H9 (cell line): Measurements from ENCODE around the gene PPOX. TPM values are rescaled to one million over a fixed set of nuclear protein-coding genes. Genes with fewer than 3 reads are reported as not detected.
A peak's percentile ranks its signal among the peaks of the same experiment; 100 is the strongest.

Source experiments
- DNase-seq: peaks from one replicate; pipeline ENCODE4 v3.0.0-alpha.2; 2017
- H2AFZ ChIP-seq: one replicate; pipeline ENCODE4 v1.6.1; 2013; ENCODE audit warnings: mild to moderate bottlenecking, low read length, control low read depth, moderate library complexity
- H2AK5ac ChIP-seq: 2 replicates; pipeline ENCODE4 v1.6.1; 2013; ENCODE audit warnings: low read length, control low read depth, mixed read lengths; ENCODE audit not compliant: insufficient read length
- H2BK120ac ChIP-seq: one replicate; pipeline ENCODE4 v1.6.1; 2013; ENCODE audit warnings: low read depth, mild to moderate bottlenecking, low read length, control low read depth, inconsistent platforms; ENCODE audit not compliant: poor library complexity, severe bottlenecking
- H2BK12ac ChIP-seq: 2 replicates; pipeline ENCODE4 v1.6.1; 2013; ENCODE audit warnings: low read length, control low read depth, mixed read lengths, low read depth; ENCODE audit not compliant: insufficient read length
- H2BK15ac ChIP-seq: 2 replicates; pipeline ENCODE4 v1.6.1; 2013; ENCODE audit warnings: low read depth, low read length, control low read depth
- H2BK20ac ChIP-seq: one replicate; pipeline ENCODE4 v1.6.1; 2013; ENCODE audit warnings: low read depth, mild to moderate bottlenecking, low read length, control low read depth, inconsistent platforms; ENCODE audit not compliant: poor library complexity, severe bottlenecking
- H2BK5ac ChIP-seq: 2 replicates; pipeline ENCODE4 v1.6.1; 2013; ENCODE audit warnings: low read length, control low read depth, mixed read lengths; ENCODE audit not compliant: insufficient read length
- H3K14ac ChIP-seq: 2 replicates; pipeline ENCODE4 v1.6.1; 2013; ENCODE audit warnings: low read length, control low read depth; ENCODE audit not compliant: insufficient read depth
- H3K18ac ChIP-seq: 2 replicates; pipeline ENCODE4 v1.6.1; 2013; ENCODE audit warnings: low read depth, mild to moderate bottlenecking, mixed read lengths, low read length, control low read depth; ENCODE audit not compliant: insufficient read length
- H3K23ac ChIP-seq: 2 replicates; pipeline ENCODE4 v1.6.1; 2013; ENCODE audit warnings: low read length, control low read depth, mixed read lengths, low read depth; ENCODE audit not compliant: insufficient read length
- H3K23me2 ChIP-seq: 2 replicates; pipeline ENCODE4 v1.6.1; 2013; ENCODE audit warnings: low read depth, mild to moderate bottlenecking, mixed read lengths, low read length, control low read depth; ENCODE audit not compliant: insufficient read length, poor library complexity, severe bottlenecking
- H3K27ac ChIP-seq: 2 replicates; pipeline ENCODE4 v1.5.1; 2013; ENCODE audit warnings: low read length, control low read depth, mixed read lengths, low read depth; ENCODE audit not compliant: insufficient read length
- H3K27me3 ChIP-seq: 2 replicates; pipeline ENCODE4 v1.6.1; 2013; ENCODE audit warnings: low read length, control low read depth, inconsistent platforms; ENCODE audit not compliant: insufficient read depth
- H3K4ac ChIP-seq: 2 replicates; pipeline ENCODE4 v1.6.1; 2013; ENCODE audit warnings: low read depth, mild to moderate bottlenecking, control low read depth, inconsistent platforms, low read length, moderate library complexity
- H3K4me1 ChIP-seq: 2 replicates; pipeline ENCODE4 v1.6.1; 2013; ENCODE audit warnings: low read length, control low read depth, inconsistent platforms; ENCODE audit not compliant: insufficient read depth
- H3K4me2 ChIP-seq: 2 replicates; pipeline ENCODE4 v1.6.1; 2013; ENCODE audit warnings: low read length, control low read depth, mixed read lengths; ENCODE audit not compliant: insufficient read length, insufficient read depth
- H3K56ac ChIP-seq: 2 replicates; pipeline ENCODE4 v1.6.1; 2013; ENCODE audit warnings: low read depth, mild to moderate bottlenecking, mixed read lengths, low read length, control low read depth; ENCODE audit not compliant: insufficient read length
- H3K79me1 ChIP-seq: 2 replicates; pipeline ENCODE4 v1.6.1; 2013; ENCODE audit warnings: low read depth, mild to moderate bottlenecking, moderate library complexity, low read length, control low read depth, inconsistent platforms; ENCODE audit not compliant: insufficient read depth, poor library complexity, severe bottlenecking
- H3K79me2 ChIP-seq: 2 replicates; pipeline ENCODE4 v1.6.1; 2013; ENCODE audit warnings: low read length, control low read depth, inconsistent platforms; ENCODE audit not compliant: insufficient read depth
- H3K9ac ChIP-seq: 2 replicates; pipeline ENCODE4 v1.6.1; 2013; ENCODE audit warnings: low read length, control low read depth, mixed read lengths; ENCODE audit not compliant: insufficient read length; ENCODE audit errors: extremely low read depth
- H3K9me3 ChIP-seq: one replicate; pipeline ENCODE4 v1.6.1; 2013; ENCODE audit warnings: low read depth, low read length, inconsistent platforms; ENCODE audit not compliant: control insufficient read depth
- H3T11ph ChIP-seq: one replicate; pipeline ENCODE4 v1.6.1; 2013; ENCODE audit warnings: mild to moderate bottlenecking, low read length, control low read depth, inconsistent platforms
- H4K20me1 ChIP-seq: one replicate; pipeline ENCODE4 v1.6.1; 2013; ENCODE audit not compliant: control insufficient read depth, insufficient read length, insufficient read depth
- H4K5ac ChIP-seq: 2 replicates; pipeline ENCODE4 v1.6.1; 2013; ENCODE audit warnings: low read depth, mild to moderate bottlenecking, mixed read lengths, low read length, control low read depth; ENCODE audit not compliant: insufficient read length
- H4K8ac ChIP-seq: replicated peaks from 2 replicates; pipeline ENCODE4 v1.6.1; 2013; ENCODE audit warnings: low read length, control low read depth, mixed read lengths, low read depth; ENCODE audit not compliant: insufficient read length
- H4K91ac ChIP-seq: 2 replicates; pipeline ENCODE4 v1.6.1; 2013; ENCODE audit warnings: low read depth, mild to moderate bottlenecking, moderate library complexity, mixed read lengths, low read length, control low read depth; ENCODE audit not compliant: insufficient read length
- H3K27ac Mint-ChIP-seq, 3 experiments: 2 replicates in 2 of 3; 3 replicates in 1 of 3; pipeline ENCODE4 v1.8.0; 2020 to 2021; ENCODE audit warnings: mixed read lengths in 3 of 3, mild to moderate bottlenecking in 1 of 3, moderate library complexity in 1 of 3
- H3K27me3 Mint-ChIP-seq: 2 replicates; pipeline ENCODE4 v1.8.0; 2021; ENCODE audit warnings: low read depth, mild to moderate bottlenecking, moderate library complexity, mixed read lengths
- H3K36me3 Mint-ChIP-seq, 3 experiments: 2 replicates in 2 of 3; 3 replicates in 1 of 3; pipeline ENCODE4 v1.8.0; 2020 to 2021; ENCODE audit warnings: low read depth in 3 of 3, mixed read lengths in 3 of 3; ENCODE audit not compliant: insufficient read depth in 1 of 3
- H3K4me1 Mint-ChIP-seq, 2 experiments: 2 replicates each; pipeline ENCODE4 v1.8.0; 2020; ENCODE audit warnings: mixed read lengths in 2 of 2
- H3K4me3 Mint-ChIP-seq, 2 experiments: 2 replicates in 1 of 2; 3 replicates in 1 of 2; pipeline ENCODE4 v1.8.0; 2020 to 2021; ENCODE audit warnings: mild to moderate bottlenecking in 2 of 2, mixed read lengths in 2 of 2, moderate library complexity in 1 of 2
- H3K9me3 Mint-ChIP-seq, 2 experiments: 2 replicates in 1 of 2; 3 replicates in 1 of 2; pipeline ENCODE4 v1.8.0; 2020; ENCODE audit warnings: mild to moderate bottlenecking in 2 of 2, mixed read lengths in 2 of 2, moderate library complexity in 1 of 2
- WGBS: extraction: QIAGEN DNeasy Blood & Tissue Kit; methylation state at CpG from one replicate; pipeline ENCODE4 v1.1.7; 2013; ENCODE audit warnings: missing lambda C conversion rate, low lambda C conversion rate, mixed read lengths; ENCODE audit not compliant: insufficient read length; ENCODE audit errors: extremely low coverage; 5-methylcytosine and 5-hydroxymethylcytosine counted together
- total RNA-seq: library from RNA; stranded (reverse); gene quantifications from 2 replicates; pipeline ENCODE4 v1.2.1, GENCODE V29; 2021
- TF ChIP-seq, protein P1 (sequence below): fragments of 200-600 bp; sonication (generic); conservative IDR thresholded peaks from 3 replicates; pipeline ENCODE4 v1.8.0; 2021; ENCODE audit warnings: antibody characterized with exemption, mild to moderate bottlenecking

The PPOX gene
- total RNA-seq, 1 experiment from 2014 or later, result 39.8 TPM

DNA sequence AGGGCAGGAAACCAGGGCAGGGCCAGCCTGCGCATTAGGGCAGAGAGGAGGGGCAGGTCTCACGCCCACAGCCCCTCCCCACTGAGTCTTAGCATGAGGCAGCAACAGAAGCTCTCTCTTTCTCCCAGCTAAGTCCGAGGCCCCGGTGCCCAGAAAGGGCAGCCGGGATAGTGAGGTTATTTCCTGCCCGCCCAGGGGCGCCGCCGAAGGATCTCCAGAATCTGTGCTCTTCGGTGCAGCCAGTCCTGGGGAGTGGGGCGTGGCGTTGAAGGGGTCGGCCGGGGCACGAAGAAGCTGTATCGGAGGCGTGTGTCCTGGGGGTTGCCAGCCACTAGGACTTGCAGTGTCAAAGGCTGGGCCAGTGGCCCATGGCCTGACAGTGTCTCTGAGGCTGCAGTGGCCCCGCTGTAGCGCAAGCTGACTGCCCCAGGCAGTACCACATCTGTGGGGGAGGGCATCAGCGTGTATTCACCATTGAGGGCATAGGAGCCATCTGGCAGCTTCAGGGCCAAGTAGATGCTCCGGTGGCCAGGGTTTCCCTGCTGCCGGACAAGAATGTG, 24.8 kb downstream of the PPOX start:
- Histone ChIP-seq H2AK5ac (no peak overlapping the region), H3K23me2 (no peaks in the 10 kb centered on the region), H3K56ac (no peak overlapping the region), H4K91ac (no peak overlapping the region), H2AFZ (no peak overlapping the region), H3K4ac (no peak overlapping the region), H3K23ac (no peak overlapping the region), H3K14ac (no peak overlapping the region), H3K4me2 (no peak overlapping the region), H3K9ac (no peak overlapping the region), H2BK120ac (no peak overlapping the region), H2BK5ac (no peak overlapping the region), H3K4me1 (no peaks in the 10 kb centered on the region), H2BK15ac (no peak overlapping the region), H4K20me1 (no peaks in the 10 kb centered on the region), H4K8ac (no peak overlapping the region), H3T11ph (no peak overlapping the region), H4K5ac (no peak overlapping the region), H3K18ac (no peak overlapping the region), H3K27ac (no peak overlapping the region), H3K27me3 (no peaks in the 10 kb centered on the region), H3K9me3 (no peaks in the 10 kb centered on the region), H3K79me1 (no peaks in the 10 kb centered on the region), H2BK12ac (no peak overlapping the region), H2BK20ac (no peak overlapping the region), H3K79me2 (no peaks in the 10 kb centered on the region)
- H3K27ac Mint-ChIP-seq, result peak overlapping the region in 2 of 3 experiments; percentile 49 to 65; a peak in 2 of 7 replicates
- H3K4me1 Mint-ChIP-seq, result peaks cover 3 to 10% of the 10 kb centered on the region in 2 experiments
- H3K4me3 Mint-ChIP-seq, result no peak overlapping the region
- TF ChIP-seq, protein P1, sequence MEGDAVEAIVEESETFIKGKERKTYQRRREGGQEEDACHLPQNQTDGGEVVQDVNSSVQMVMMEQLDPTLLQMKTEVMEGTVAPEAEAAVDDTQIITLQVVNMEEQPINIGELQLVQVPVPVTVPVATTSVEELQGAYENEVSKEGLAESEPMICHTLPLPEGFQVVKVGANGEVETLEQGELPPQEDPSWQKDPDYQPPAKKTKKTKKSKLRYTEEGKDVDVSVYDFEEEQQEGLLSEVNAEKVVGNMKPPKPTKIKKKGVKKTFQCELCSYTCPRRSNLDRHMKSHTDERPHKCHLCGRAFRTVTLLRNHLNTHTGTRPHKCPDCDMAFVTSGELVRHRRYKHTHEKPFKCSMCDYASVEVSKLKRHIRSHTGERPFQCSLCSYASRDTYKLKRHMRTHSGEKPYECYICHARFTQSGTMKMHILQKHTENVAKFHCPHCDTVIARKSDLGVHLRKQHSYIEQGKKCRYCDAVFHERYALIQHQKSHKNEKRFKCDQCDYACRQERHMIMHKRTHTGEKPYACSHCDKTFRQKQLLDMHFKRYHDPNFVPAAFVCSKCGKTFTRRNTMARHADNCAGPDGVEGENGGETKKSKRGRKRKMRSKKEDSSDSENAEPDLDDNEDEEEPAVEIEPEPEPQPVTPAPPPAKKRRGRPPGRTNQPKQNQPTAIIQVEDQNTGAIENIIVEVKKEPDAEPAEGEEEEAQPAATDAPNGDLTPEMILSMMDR, result no peak
- DNase-seq, result peak; percentile 48
- no CpG with 5 or more reads among the region's 22 CpGs for WGBS
- peaks cover 0 to 27% (median 14%) of the 10 kb centered on the region in 3 experiments; a peak in 4 of 7 replicates for H3K36me3 Mint-ChIP-seq
- no peaks in the 10 kb centered on the region for H3K27me3 Mint-ChIP-seq
- no peaks in the 10 kb centered on the region for H3K9me3 Mint-ChIP-seq
